Calu3 (cell line): ENCODE data around the gene TCF7L2. TPM values are rescaled to one million over a fixed set of nuclear protein-coding genes. Genes with fewer than 3 reads are reported as not detected.

ENCODE experiments used
- BruUV-seq: library from RNA; stranded (reverse); fragments of 400-500 nt; replicated peaks from 2 replicates; lab custom pipeline; 2021; lab: Mats Ljungman, UMichigan
- CTCF ChIA-PET: fragments of 300-600 bp; sonication (Branson Sonifier 250); formaldehyde crosslinking; loops from one replicate; lab custom pipeline; 2022; ENCODE audit warnings: antibody characterized with exemption; lab: Charles Lee
- DNase-seq: peaks from one replicate; pipeline ENCODE4 v3.0.0; 2022
- H3K27ac Mint-ChIP-seq: one replicate; pipeline ENCODE4 v1.8.0; 2022; ENCODE audit warnings: mixed read lengths; ENCODE audit not compliant: unreplicated experiment
- H3K27me3 Mint-ChIP-seq: one replicate; pipeline ENCODE4 v1.8.0; 2022; ENCODE audit warnings: mixed read lengths; ENCODE audit not compliant: unreplicated experiment
- H3K36me3 Mint-ChIP-seq: one replicate; pipeline ENCODE4 v1.8.0; 2022; ENCODE audit warnings: mild to moderate bottlenecking, moderate library complexity, mixed read lengths; ENCODE audit not compliant: insufficient read depth, unreplicated experiment
- H3K4me1 Mint-ChIP-seq: one replicate; pipeline ENCODE4 v1.8.0; 2022; ENCODE audit warnings: mild to moderate bottlenecking, low read depth, mixed read lengths; ENCODE audit not compliant: unreplicated experiment
- H3K4me3 Mint-ChIP-seq: one replicate; pipeline ENCODE4 v1.8.0; 2022; ENCODE audit warnings: mild to moderate bottlenecking, low read depth, moderate library complexity, mixed read lengths; ENCODE audit not compliant: unreplicated experiment
- H3K9me3 Mint-ChIP-seq: one replicate; pipeline ENCODE4 v1.8.0; 2022; ENCODE audit warnings: low read depth, mixed read lengths; ENCODE audit not compliant: unreplicated experiment
- intact Hi-C: fragments of 100-400 bp; cut with micrococcal nuclease; formaldehyde crosslinking; loops from one replicate; pipeline ENCODE4 v1.10.0; 2022; ENCODE audit not compliant: unreplicated experiment
- total RNA-seq: library from RNA; stranded (reverse); gene quantifications from 2 replicates; pipeline ENCODE4 v1.2.3, GENCODE V29; 2022
- TF ChIP-seq, protein P1 (sequence below): fragments of 200-600 bp; IDR thresholded peaks from one replicate; pipeline ENCODE4 v1.8.0; 2022; ENCODE audit warnings: antibody characterized with exemption; ENCODE audit not compliant: unreplicated experiment

Gene TCF7L2
- total RNA-seq, 1 experiment from 2014 or later, result 36.6 TPM

- CTCF ChIA-PET, result no interaction called here
- TF ChIP-seq, protein P1, sequence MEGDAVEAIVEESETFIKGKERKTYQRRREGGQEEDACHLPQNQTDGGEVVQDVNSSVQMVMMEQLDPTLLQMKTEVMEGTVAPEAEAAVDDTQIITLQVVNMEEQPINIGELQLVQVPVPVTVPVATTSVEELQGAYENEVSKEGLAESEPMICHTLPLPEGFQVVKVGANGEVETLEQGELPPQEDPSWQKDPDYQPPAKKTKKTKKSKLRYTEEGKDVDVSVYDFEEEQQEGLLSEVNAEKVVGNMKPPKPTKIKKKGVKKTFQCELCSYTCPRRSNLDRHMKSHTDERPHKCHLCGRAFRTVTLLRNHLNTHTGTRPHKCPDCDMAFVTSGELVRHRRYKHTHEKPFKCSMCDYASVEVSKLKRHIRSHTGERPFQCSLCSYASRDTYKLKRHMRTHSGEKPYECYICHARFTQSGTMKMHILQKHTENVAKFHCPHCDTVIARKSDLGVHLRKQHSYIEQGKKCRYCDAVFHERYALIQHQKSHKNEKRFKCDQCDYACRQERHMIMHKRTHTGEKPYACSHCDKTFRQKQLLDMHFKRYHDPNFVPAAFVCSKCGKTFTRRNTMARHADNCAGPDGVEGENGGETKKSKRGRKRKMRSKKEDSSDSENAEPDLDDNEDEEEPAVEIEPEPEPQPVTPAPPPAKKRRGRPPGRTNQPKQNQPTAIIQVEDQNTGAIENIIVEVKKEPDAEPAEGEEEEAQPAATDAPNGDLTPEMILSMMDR, result no peak
- H3K36me3 Mint-ChIP-seq, result peaks cover 28% of the 10 kb centered on the region
- H3K27me3 Mint-ChIP-seq, result no peaks in the 10 kb centered on the region
- no peak for DNase-seq
- no TSS peak for BruUV-seq
- intact Hi-C loops, result no loop called here
- no peak overlapping the region for H3K27ac Mint-ChIP-seq
- H3K4me3 Mint-ChIP-seq, result no peak overlapping the region
- no peaks in the 10 kb centered on the region for H3K4me1 Mint-ChIP-seq
- no peaks in the 10 kb centered on the region for H3K9me3 Mint-ChIP-seq
Observed at GRCh38 chr10:113148901-113149300, 198.9 kb downstream of the TCF7L2 start.

GRCh38 chr10:113149626-113150025 lies 199.6 kb downstream of the TCF7L2 start:
- TF ChIP-seq, protein P1, result no peak
- no TSS peak for BruUV-seq
- no peak for DNase-seq
- Mint-ChIP-seq H3K4me3 (no peak overlapping the region), H3K9me3 (no peaks in the 10 kb centered on the region), H3K27ac (no peak overlapping the region), H3K36me3 (peaks cover 26% of the 10 kb centered on the region), H3K4me1 (no peaks in the 10 kb centered on the region), H3K27me3 (no peaks in the 10 kb centered on the region)
- CTCF ChIA-PET, result no interaction called here
- intact Hi-C loops, result no loop called here

- Mint-ChIP-seq H3K4me3 (no peak overlapping the region), H3K27me3 (no peaks in the 10 kb centered on the region), H3K36me3 (peaks cover 30% of the 10 kb centered on the region), H3K9me3 (no peaks in the 10 kb centered on the region), H3K4me1 (no peaks in the 10 kb centered on the region), H3K27ac (no peak overlapping the region)
- BruUV-seq, result no TSS peak
- no peak for DNase-seq
- TF ChIP-seq, protein P1, result no peak
- CTCF ChIA-PET, result no interaction called here
- intact Hi-C loops, result no loop called here
Observed at GRCh38 chr10:113151190-113151666, 201.2 kb downstream of the TCF7L2 start.

DNA sequence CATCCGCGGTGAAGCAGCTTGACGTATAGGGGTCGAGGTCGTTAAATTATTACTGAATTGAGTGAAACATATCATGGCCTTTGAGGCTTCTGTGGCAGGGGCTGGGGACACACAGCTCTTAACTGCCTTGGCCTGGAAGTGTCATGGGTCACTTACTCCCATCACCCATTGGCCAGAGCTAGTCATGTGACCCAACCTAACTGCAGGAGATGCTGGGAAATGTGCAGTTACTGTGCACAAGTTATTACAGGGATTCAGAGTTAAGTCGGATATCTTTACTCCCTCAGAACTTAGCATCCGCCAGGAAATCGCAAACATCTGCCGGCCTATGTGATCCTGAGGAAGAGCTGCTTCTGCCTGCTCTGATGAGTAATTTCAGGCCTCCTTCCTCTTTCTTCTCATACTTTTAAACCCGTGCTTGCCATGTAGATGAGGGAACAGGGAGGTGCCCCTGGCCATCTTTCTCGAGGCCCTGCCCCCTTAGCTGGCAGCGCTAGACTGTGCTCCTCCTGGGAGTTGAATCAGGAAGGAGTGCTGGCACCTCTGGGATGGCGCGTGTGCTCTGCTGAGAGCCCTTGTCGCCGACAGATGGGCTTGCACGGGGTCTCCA lies 203.6 kb downstream of the TCF7L2 start:
- peaks cover 34% of the 10 kb centered on the region for H3K36me3 Mint-ChIP-seq
- no peaks in the 10 kb centered on the region for H3K9me3 Mint-ChIP-seq
- intact Hi-C loops, result no loop called here
- CTCF ChIA-PET, result interaction anchor here (0.6 kb wide), 1 partner anchor 18 kb away, joined by 7 read pairs; no protein-coding TSS in a partner anchor
- TF ChIP-seq, protein P1, result no peak
- H3K4me1 Mint-ChIP-seq, result no peaks in the 10 kb centered on the region
- DNase-seq, result no peak
- H3K27me3 Mint-ChIP-seq, result no peaks in the 10 kb centered on the region
- no peak overlapping the region for H3K27ac Mint-ChIP-seq
- BruUV-seq, result no TSS peak
- no peak overlapping the region for H3K4me3 Mint-ChIP-seq
